Prostate gland (tissue), 2 donors: ENCODE measurements around the gene MACO1.
"Not testable (repeated sequence)": the region's sequence is repeated elsewhere in the genome, so short reads cannot be mapped to it uniquely, and the experiment has no call there.

Experiments used
- POLR2A ChIP-seq: fragments of 450-650 bp; IDR thresholded peaks from one replicate; pipeline ENCODE4 v1.6.1; 2016; ENCODE audit warnings: antibody characterized with exemption, mild to moderate bottlenecking
- POLR2AphosphoS5 ChIP-seq: sonication (generic); formaldehyde crosslinking; IDR thresholded peaks from one replicate; pipeline ENCODE4 v1.6.1; 2017; ENCODE audit warnings: antibody characterized with exemption
- TF ChIP-seq, protein P1 (sequence below), 4 experiments: fragments of 200-600 bp in 2 of 4; fragments of 450-650 bp in 2 of 4; sonication (generic) in 2 of 4; IDR thresholded peaks; 1 replicate in 3 of 4; 2 replicates in 1 of 4; pipeline ENCODE4 v1.5.1; 2016 to 2019; ENCODE audit warnings: antibody characterized with exemption in 4 of 4, mild to moderate bottlenecking in 2 of 4, moderate library complexity in 2 of 4

DNA sequence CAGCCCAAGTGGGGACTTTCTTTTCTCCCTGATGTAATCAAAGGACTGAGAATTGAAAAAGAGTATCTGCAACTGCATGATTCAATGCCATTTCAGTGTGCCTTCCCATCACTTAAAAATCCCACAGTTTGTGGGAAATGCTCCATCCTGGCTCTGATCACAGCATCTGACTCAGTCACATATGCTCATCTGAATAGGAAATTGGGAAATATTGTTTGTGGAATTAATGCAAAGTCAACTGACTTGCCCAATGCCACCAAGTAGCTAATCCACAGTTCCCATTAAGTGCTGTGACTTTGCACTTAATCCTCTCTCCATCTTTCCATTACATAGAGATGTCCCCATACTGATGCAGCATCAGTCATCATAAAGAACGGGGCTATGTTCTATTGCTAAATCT lies 47.6 kb upstream of the MACO1 start:
- TF ChIP-seq, protein P1, sequence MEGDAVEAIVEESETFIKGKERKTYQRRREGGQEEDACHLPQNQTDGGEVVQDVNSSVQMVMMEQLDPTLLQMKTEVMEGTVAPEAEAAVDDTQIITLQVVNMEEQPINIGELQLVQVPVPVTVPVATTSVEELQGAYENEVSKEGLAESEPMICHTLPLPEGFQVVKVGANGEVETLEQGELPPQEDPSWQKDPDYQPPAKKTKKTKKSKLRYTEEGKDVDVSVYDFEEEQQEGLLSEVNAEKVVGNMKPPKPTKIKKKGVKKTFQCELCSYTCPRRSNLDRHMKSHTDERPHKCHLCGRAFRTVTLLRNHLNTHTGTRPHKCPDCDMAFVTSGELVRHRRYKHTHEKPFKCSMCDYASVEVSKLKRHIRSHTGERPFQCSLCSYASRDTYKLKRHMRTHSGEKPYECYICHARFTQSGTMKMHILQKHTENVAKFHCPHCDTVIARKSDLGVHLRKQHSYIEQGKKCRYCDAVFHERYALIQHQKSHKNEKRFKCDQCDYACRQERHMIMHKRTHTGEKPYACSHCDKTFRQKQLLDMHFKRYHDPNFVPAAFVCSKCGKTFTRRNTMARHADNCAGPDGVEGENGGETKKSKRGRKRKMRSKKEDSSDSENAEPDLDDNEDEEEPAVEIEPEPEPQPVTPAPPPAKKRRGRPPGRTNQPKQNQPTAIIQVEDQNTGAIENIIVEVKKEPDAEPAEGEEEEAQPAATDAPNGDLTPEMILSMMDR (IDR thresholded peaks at IDR 0.05) = not testable (repeated sequence)
- TF ChIP-seq POLR2A, POLR2AphosphoS5: not testable (repeated sequence)
